ENCODE results near the gene HSPA4L.

- no peak for TF ChIP-seq CTCF (IDR thresholded peaks at IDR 0.05)
- TF ChIP-seq EP300 (IDR thresholded peaks at IDR 0.05), result no peak
- no peak for TF ChIP-seq POLR2A (IDR thresholded peaks at IDR 0.05)
Measured at GRCh38 chr4:127849505-127850234, 67.5 kb downstream of the HSPA4L start.

All from sigmoid colon (tissue), 4 donors.